GM12892 (cell line): ENCODE measurements around the gene SPDYE18.
"Not testable (repeated sequence)": the region's sequence is repeated elsewhere in the genome, so short reads cannot be mapped to it uniquely, and the experiment has no call there.

Experiments
- POLR2A ChIP-seq: IDR thresholded peaks from 2 replicates; pipeline ENCODE4 v1.6.1; 2011; ENCODE audit warnings: low read depth, low read length, control low read depth
- POLR2AphosphoS5 ChIP-seq: IDR thresholded peaks from 2 replicates; pipeline ENCODE4 v1.6.1; 2011; ENCODE audit warnings: low read depth, low read length, control low read depth
- TAF1 ChIP-seq: IDR thresholded peaks from 2 replicates; pipeline ENCODE4 v1.6.1; 2011; ENCODE audit warnings: low read depth, mild to moderate bottlenecking, control low read depth, low read length, borderline replicate concordance

- TF ChIP-seq POLR2A, POLR2AphosphoS5, TAF1: not testable (repeated sequence)
These were observed 17.9 kb upstream of the SPDYE18 start for GRCh38 chr7:77080236-77080635.
